Neuron (in vitro differentiated cells): ENCODE data around the gene RHOB.

Experiments used
- H2AFZ ChIP-seq: one replicate; pipeline ENCODE4 v1.6.1; 2013; ENCODE audit warnings: low read depth, mild to moderate bottlenecking, inconsistent platforms, low read length, moderate library complexity
- H3K27me3 ChIP-seq: one replicate; pipeline ENCODE4 v1.6.1; 2013; ENCODE audit warnings: low read length; ENCODE audit not compliant: insufficient read depth
- H3K36me3 ChIP-seq: one replicate; pipeline ENCODE4 v1.6.1; 2013; ENCODE audit warnings: low read length; ENCODE audit not compliant: insufficient read depth
- H3K4me1 ChIP-seq: one replicate; pipeline ENCODE4 v1.6.1; 2013; ENCODE audit warnings: low read length; ENCODE audit not compliant: insufficient read depth
- H3K4me3 ChIP-seq: 2 replicates; pipeline ENCODE4 v1.5.1; 2013; ENCODE audit warnings: mild to moderate bottlenecking, low read length, moderate library complexity
- H3K9me3 ChIP-seq: one replicate; pipeline ENCODE4 v1.6.1; 2013; ENCODE audit warnings: low read length

RHOB gene

DNA sequence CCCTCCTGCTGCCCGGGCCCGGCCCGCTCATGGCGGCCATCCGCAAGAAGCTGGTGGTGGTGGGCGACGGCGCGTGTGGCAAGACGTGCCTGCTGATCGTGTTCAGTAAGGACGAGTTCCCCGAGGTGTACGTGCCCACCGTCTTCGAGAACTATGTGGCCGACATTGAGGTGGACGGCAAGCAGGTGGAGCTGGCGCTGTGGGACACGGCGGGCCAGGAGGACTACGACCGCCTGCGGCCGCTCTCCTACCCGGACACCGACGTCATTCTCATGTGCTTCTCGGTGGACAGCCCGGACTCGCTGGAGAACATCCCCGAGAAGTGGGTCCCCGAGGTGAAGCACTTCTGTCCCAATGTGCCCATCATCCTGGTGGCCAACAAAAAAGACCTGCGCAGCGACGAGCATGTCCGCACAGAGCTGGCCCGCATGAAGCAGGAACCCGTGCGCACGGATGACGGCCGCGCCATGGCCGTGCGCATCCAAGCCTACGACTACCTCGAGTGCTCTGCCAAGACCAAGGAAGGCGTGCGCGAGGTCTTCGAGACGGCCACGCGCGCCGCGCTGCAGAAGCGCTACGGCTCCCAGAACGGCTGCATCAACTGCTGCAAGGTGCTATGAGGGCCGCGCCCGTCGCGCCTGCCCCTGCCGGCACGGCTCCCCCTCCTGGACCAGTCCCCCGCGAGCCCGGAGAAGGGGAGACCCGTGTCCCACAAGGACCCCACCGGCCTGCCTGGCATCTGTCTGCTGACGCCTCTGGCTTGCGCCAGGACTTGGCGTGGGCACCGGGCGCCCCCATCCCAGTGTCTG lies 767 bp downstream of the RHOB start:
- no peak overlapping the region for H2AFZ ChIP-seq
- peak overlapping the region; percentile 78 for H3K4me3 ChIP-seq
- H3K36me3 ChIP-seq = peaks cover 4% of the 10 kb centered on the region
- no peaks in the 10 kb centered on the region for H3K27me3 ChIP-seq
- H3K4me1 ChIP-seq = peaks cover 31% of the 10 kb centered on the region
- H3K9me3 ChIP-seq = peaks cover 2% of the 10 kb centered on the region

- H3K4me3 ChIP-seq = peak overlapping the region; percentile 78
- peaks cover 4% of the 10 kb centered on the region for H3K36me3 ChIP-seq
- peaks cover 31% of the 10 kb centered on the region for H3K4me1 ChIP-seq
- peaks cover 5% of the 10 kb centered on the region for H3K9me3 ChIP-seq
- no peaks in the 10 kb centered on the region for H3K27me3 ChIP-seq
- H2AFZ ChIP-seq = no peak overlapping the region
Measured at GRCh38 chr2:20448246-20448976, 1.5 kb downstream of the RHOB start.

DNA sequence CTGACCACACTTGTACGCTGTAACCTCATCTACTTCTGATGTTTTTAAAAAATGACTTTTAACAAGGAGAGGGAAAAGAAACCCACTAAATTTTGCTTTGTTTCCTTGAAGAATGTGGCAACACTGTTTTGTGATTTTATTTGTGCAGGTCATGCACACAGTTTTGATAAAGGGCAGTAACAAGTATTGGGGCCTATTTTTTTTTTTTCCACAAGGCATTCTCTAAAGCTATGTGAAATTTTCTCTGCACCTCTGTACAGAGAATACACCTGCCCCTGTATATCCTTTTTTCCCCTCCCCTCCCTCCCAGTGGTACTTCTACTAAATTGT lies 2.1 kb downstream of the RHOB start:
- no peaks in the 10 kb centered on the region for H3K27me3 ChIP-seq
- peaks cover 5% of the 10 kb centered on the region for H3K9me3 ChIP-seq
- H3K4me1 ChIP-seq = peaks cover 31% of the 10 kb centered on the region
- peak overlapping the region; percentile 78 for H3K4me3 ChIP-seq
- peaks cover 4% of the 10 kb centered on the region for H3K36me3 ChIP-seq
- H2AFZ ChIP-seq = no peak overlapping the region

DNA sequence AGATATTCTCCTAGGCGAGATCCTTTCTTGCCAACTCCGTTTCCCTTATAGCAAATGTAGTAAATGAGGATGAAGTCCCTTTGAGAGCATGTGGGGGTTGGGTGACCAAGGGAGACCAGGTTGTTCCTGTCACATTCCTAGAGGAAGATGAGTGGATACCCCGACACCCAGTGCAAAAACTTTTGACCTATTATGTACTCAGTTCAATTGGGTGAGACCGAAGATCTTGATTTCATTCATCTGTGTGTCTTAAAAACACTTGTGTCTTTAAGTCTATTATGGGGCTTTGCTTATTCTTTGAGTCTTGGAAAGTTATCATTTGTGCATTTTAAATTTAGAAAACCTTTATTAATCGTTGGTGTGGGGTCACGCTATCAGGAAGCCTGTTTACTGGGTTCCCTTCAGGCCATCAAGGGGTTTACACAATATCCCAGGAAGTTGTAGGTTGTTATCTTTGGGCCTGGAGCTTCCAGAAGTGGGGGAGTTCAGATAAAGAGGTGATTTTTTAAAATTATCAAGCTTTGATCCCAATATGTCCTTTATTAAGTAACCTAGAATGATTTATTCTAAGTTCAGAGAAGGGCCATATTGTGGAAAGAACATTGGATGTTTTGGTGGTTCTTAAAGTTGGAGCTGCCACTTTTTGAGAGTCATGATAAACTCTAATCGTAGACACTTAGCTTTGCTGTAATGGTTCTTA lies 2.8 kb downstream of the RHOB start:
- H3K4me3 ChIP-seq = peak overlapping the region; percentile 78
- H3K27me3 ChIP-seq = no peaks in the 10 kb centered on the region

DNA sequence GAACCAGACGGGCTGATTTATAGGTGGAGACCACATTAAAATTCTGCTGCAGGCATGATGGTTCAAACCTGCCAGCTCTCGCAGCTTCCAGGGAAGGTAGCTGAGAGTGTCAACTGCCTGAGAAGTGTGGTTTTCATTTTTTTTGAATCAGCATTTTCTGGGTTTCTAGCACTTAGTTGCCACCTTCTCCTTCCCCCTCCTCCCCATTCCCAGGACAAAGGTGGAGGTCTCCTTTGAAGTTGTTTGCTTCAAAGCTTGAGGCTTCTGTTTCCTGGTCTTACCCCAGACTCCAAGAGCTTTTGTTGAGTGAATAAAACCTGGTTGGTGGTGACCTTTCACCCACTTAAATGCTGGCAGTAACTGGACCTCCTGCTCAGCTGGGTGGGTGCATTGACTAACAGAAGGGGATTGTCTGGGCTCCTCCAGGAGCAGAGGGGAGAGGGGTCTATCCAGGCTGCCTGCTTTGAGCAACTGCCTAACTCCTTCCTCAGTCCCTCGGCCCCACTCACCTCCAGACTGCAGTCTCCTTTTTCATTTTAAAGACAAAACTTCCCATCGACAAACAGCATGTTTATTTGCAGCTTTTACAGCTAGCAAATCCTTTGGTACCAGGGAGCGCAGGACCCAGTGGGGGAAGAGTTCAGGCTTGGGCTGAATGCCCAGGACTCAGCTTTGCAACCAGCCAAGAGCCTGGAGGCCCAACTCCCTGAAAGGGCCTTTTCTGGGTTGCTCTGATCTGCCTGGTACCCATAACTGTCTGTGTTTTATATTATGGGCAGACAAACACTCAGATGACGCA lies 3.5 kb downstream of the RHOB start:
- Histone ChIP-seq H3K27me3 (no peaks in the 10 kb centered on the region), H3K4me3 (no peak overlapping the region), H3K4me1 (peaks cover 31% of the 10 kb centered on the region), H2AFZ (no peak overlapping the region), H3K9me3 (peaks cover 5% of the 10 kb centered on the region), H3K36me3 (peaks cover 4% of the 10 kb centered on the region)

More for the DNA sequence above, 2.8 kb downstream of the RHOB start:
- peaks cover 4% of the 10 kb centered on the region for H3K36me3 ChIP-seq
- H3K4me1 ChIP-seq = peaks cover 31% of the 10 kb centered on the region
- peaks cover 5% of the 10 kb centered on the region for H3K9me3 ChIP-seq
- H2AFZ ChIP-seq = no peak overlapping the region

DNA sequence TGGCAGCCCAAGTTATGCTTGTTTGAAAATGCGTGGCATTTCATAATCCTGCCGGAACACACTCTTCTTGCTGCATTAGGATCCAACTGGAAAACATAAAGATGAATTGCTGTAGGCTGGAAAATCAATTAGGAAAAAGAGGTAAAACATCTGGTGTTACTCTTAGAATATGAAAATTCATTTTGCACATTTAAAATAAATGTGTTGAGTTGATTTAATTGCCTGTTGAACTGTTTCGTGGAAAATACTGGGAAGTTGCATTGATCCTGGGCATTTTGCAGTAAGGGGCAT lies 4.1 kb downstream of the RHOB start:
- Histone ChIP-seq H3K9me3 (peaks cover 5% of the 10 kb centered on the region), H3K36me3 (peaks cover 4% of the 10 kb centered on the region), H3K27me3 (no peaks in the 10 kb centered on the region), H2AFZ (no peak overlapping the region), H3K4me3 (no peak overlapping the region), H3K4me1 (peaks cover 33% of the 10 kb centered on the region)

DNA sequence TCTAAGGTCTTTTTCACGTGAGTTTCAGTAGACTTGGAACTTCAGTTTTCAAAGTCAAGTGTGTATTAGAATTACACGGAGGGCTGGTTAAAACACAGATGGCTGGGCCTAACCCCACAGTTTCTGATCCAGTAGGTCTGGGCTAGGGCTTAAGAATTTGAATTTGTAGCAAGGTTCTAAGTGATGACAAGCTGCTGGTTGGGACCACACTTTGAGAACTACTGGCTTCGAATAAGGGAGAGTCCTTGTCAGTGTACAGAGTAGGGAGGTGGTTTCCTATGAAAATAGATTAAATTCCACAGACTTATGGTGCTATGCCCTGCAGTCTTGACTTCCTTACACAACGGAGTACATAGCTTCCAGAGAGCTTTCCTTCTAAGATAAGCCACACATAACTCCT lies 4.5 kb downstream of the RHOB start:
- peaks cover 4% of the 10 kb centered on the region for H3K36me3 ChIP-seq
- no peak overlapping the region for H3K4me3 ChIP-seq
- peaks cover 34% of the 10 kb centered on the region for H3K4me1 ChIP-seq
- peaks cover 5% of the 10 kb centered on the region for H3K9me3 ChIP-seq
- no peaks in the 10 kb centered on the region for H3K27me3 ChIP-seq
- no peak overlapping the region for H2AFZ ChIP-seq

- Histone ChIP-seq H2AFZ (no peak overlapping the region), H3K4me1 (peaks cover 32% of the 10 kb centered on the region), H3K4me3 (no peak overlapping the region), H3K36me3 (peaks cover 4% of the 10 kb centered on the region), H3K9me3 (peaks cover 5% of the 10 kb centered on the region), H3K27me3 (no peaks in the 10 kb centered on the region)
Measured at GRCh38 chr2:20451761-20452499, 5.1 kb downstream of the RHOB start.

DNA sequence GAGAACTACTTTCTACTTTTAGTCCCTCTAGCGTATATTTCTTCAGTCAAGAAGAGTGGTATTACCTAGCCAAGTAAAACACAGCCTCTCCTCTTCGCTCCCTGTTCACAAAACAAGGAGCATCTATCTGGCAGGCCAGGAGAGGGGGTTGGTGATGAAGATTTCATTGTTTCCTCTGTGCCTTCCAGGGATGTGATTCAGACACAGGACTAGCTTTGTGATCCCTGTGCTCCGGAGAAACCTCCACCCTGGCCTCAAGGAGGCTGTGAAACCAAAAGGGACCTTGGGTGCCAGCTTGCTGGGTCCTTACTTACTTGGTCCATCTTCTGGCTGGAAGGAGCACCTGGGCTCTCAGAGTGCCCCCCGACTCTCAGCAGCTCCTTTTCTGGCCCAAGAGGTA lies 5.7 kb downstream of the RHOB start:
- Histone ChIP-seq H3K9me3 (peaks cover 5% of the 10 kb centered on the region), H3K4me3 (no peak overlapping the region), H3K4me1 (peaks cover 32% of the 10 kb centered on the region), H3K27me3 (no peaks in the 10 kb centered on the region), H2AFZ (no peak overlapping the region), H3K36me3 (peaks cover 4% of the 10 kb centered on the region)

DNA sequence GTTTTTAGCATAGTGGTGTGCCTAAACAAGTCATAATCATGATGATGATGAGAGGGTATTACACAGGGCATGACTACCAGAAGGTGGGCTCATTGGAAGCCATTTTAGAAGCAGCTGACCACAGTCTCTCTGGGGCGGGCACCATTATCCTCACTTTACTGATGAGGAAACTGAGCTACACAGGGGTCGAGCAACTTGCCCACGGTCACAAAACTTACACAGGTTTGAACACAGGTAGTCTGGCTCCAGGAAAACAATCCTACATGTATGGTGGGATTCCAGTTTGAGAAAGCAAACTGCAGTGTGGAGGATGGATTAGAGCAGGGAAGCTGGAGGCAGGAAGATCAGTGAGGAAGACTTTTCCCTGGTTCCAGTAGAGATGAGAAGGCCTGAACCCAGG lies 6.2 kb downstream of the RHOB start:
- no peaks in the 10 kb centered on the region for H3K27me3 ChIP-seq
- peaks cover 30% of the 10 kb centered on the region for H3K4me1 ChIP-seq
- no peak overlapping the region for H2AFZ ChIP-seq
- peaks cover 4% of the 10 kb centered on the region for H3K36me3 ChIP-seq
- peaks cover 5% of the 10 kb centered on the region for H3K9me3 ChIP-seq
- H3K4me3 ChIP-seq = no peak overlapping the region

DNA sequence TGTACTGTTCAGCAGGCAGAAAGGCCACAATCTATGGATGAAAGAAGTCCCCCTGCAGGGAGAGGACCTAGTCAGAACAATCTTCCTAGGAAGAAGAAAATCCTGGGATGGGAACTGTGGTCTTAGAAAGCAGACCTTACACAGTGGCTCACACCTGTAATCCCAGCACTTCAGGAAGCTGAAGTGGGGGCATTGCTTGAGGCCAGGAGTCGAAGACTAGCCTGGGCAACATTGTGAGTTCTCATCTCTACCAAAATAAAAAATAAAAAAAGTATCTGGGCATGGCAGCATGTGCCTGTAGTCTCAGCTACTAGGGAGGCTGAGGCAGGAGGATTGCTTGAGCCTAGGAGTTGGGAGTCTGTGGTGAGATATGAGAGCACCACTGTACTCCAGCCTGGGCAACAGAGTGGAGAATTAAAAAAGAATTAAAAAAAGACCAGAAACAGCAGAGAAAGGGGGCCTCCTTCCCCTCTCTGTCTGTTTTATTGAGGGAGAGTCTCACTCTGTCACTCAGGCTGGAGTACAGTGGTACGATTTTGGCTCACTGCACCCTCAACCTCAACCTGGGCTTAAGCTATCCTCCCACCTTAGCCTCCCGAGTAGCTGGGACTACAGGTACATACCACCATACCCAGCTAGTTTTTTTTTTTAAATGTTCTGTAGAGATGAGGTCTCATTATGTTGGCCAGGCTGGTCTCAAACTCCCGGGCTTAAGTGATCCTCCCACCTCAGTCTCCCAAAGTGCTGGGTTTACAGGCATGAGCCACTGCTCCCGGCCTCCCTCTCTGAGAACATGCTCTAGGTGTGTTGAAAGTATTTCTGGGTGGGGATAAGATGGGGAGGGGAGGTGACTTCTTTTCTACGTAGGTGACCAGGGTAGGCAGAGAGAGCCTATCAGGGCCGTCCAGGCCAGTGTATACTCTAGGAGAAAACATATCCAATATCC lies 7.4 kb downstream of the RHOB start:
- H3K4me3 ChIP-seq = no peak overlapping the region
- H2AFZ ChIP-seq = no peak overlapping the region
- peaks cover 22% of the 10 kb centered on the region for H3K4me1 ChIP-seq
- no peaks in the 10 kb centered on the region for H3K27me3 ChIP-seq
- no peaks in the 10 kb centered on the region for H3K36me3 ChIP-seq
- H3K9me3 ChIP-seq = peaks cover 5% of the 10 kb centered on the region
